Measurements from ENCODE around the gene PISD.
A peak's percentile ranks its signal among the peaks of the same experiment; 100 is the strongest.
"Not testable (repeated sequence)": the region's sequence is repeated elsewhere in the genome, so short reads cannot be mapped to it uniquely, and the experiment has no call there.

GRCh38 chr22:31660860-31661341 lies 1.1 kb downstream of the PISD start:
- TF ChIP-seq POLR2AphosphoS5 (IDR thresholded peaks at IDR 0.05): peak in 2 of 3 donors; percentile 17 to 20
- TF ChIP-seq CTCF (IDR thresholded peaks at IDR 0.05): not testable (repeated sequence)

Data from stomach (tissue), 4 donors.